ENCODE data around the gene NRIP3.

Gene NRIP3

GRCh38 chr11:8933931-8934330 is 69.9 kb downstream of the NRIP3 start:
- no peak for DNase-seq (ENCODE audit: low read depth in 2 of 3, low spot score in 1 of 3)

- DNase-seq (ENCODE audit: low read depth in 2 of 3, low spot score in 1 of 3): no peak
Measured at GRCh38 chr11:8932564-8933180, 71.1 kb downstream of the NRIP3 start, which contains the start of gene C11orf16. Gene C11orf16, minus strand, starts transcription at chr11:8932947. Its CDS starts 639 bp downstream, at chr11:8932308.
